HCT116 (cell line): ENCODE results near the gene EXOC4. TPM values are rescaled to one million over a fixed set of nuclear protein-coding genes. Genes with fewer than 3 reads are reported as not detected.

Source experiments
- ATAC-seq: fragments of 200-7000 bp; cut with Tn5 transposase; 2 replicates; pipeline ENCODE4 v1.9.1; 2020; ENCODE audit warnings: mild to moderate bottlenecking, moderate library complexity
- BruUV-seq: library from RNA; stranded (reverse); fragments of 400-500 nt; replicated peaks from 2 replicates; lab custom pipeline; 2021; lab: Mats Ljungman, UMichigan
- CTCF ChIA-PET: fragments of 300-600 bp; sonication (Branson Sonifier 250); formaldehyde crosslinking; loops from one replicate; lab custom pipeline; 2021; ENCODE audit warnings: antibody characterized with exemption; lab: Charles Lee
- POLR2A ChIA-PET: fragments of 300-600, 350-600 bp; sonication (Branson Sonifier 250); formaldehyde crosslinking; loops from one replicate; lab custom pipeline; 2021; ENCODE audit warnings: antibody characterized with exemption; lab: Charles Lee
- RAD21 ChIA-PET, 2 experiments: fragments of 300-600 bp; sonication (Branson Sonifier 250); formaldehyde crosslinking; loops; one replicate each; lab custom pipeline; 2023; ENCODE audit warnings: low total read pairs in 2 of 2; ENCODE audit not compliant: uncharacterized antibody in 2 of 2, unreplicated experiment in 2 of 2, low non-redundant PET in 1 of 2; lab: Charles Lee
- DNase-seq: peaks from one replicate; pipeline ENCODE4 v3.0.0-alpha.2; 2010; ENCODE audit warnings: low read depth, low spot score
- H2AFZ ChIP-seq: fragments of 200-600 bp; shearing (Covaris generic), sonication (generic); 2 replicates; pipeline ENCODE4 v1.6.1; 2017; ENCODE audit warnings: low read depth, mixed run types, mixed read lengths, antibody characterized with exemption, low read length; ENCODE audit not compliant: poor library complexity, severe bottlenecking
- H3K27ac ChIP-seq: 2 replicates; pipeline ENCODE4 v1.5.1; 2012; ENCODE audit warnings: low read depth, low read length
- H3K27me3 ChIP-seq: fragments of 200-600 bp; sonication (generic); 2 replicates; pipeline ENCODE4 v1.6.1; 2016; ENCODE audit warnings: mixed run types, low read length, mixed read lengths; ENCODE audit not compliant: insufficient read depth
- H3K36me3 ChIP-seq, 2 experiments: fragments of 200-500 bp in 1 of 2; fragments of 200-600 bp in 1 of 2; sonication (Bioruptor generic) in 1 of 2; sonication (generic) in 1 of 2; 2 replicates each; pipeline versions ENCODE4 v1.5.1 to v1.6.1; 2014 to 2016; ENCODE audit warnings: low read length in 2 of 2, inconsistent platforms in 1 of 2, mixed read lengths in 1 of 2, mixed run types in 1 of 2; ENCODE audit not compliant: insufficient read depth in 2 of 2, control insufficient read depth in 1 of 2
- H3K4me1 ChIP-seq, 2 experiments: fragments of 200-600 bp in 1 of 2; sonication (generic) in 1 of 2; 2 replicates each; pipeline versions ENCODE4 v1.5.1 to v1.6.1; 2012 to 2017; ENCODE audit warnings: low read length in 2 of 2, inconsistent platforms in 1 of 2, mild to moderate bottlenecking in 1 of 2, mixed read lengths in 1 of 2, mixed run types in 1 of 2, moderate library complexity in 1 of 2; ENCODE audit not compliant: insufficient read depth in 2 of 2, control insufficient read depth in 1 of 2
- H3K4me2 ChIP-seq: fragments of 200-600 bp; sonication (generic); 2 replicates; pipeline ENCODE4 v1.6.1; 2017; ENCODE audit warnings: mixed run types, low read length, mixed read lengths
- H3K4me3 ChIP-seq, 2 experiments: fragments of 200-600 bp in 1 of 2; sonication (generic) in 1 of 2; replicated peaks in 1 of 2; 2 replicates each; pipeline ENCODE4 v1.5.1; 2011 to 2016; ENCODE audit warnings: low read length in 2 of 2, control low read depth in 1 of 2, low read depth in 1 of 2, mild to moderate bottlenecking in 1 of 2, mixed read lengths in 1 of 2, mixed run types in 1 of 2
- H3K79me2 ChIP-seq: fragments of 200-600 bp; sonication (generic); 2 replicates; pipeline ENCODE4 v1.6.1; 2017; ENCODE audit warnings: mild to moderate bottlenecking, mixed run types, low read length, moderate library complexity, mixed read lengths; ENCODE audit not compliant: insufficient read depth
- H3K9ac ChIP-seq: fragments of 200-600 bp; sonication (generic); 2 replicates; pipeline ENCODE4 v1.6.1; 2016; ENCODE audit warnings: low read length, mixed read lengths
- H3K9me2 ChIP-seq: fragments of 200-600 bp; sonication (generic), shearing (Covaris generic); 2 replicates; pipeline ENCODE4 v1.6.1; 2017; ENCODE audit warnings: mixed run types, mild to moderate bottlenecking, moderate library complexity; ENCODE audit not compliant: insufficient read depth
- H3K9me3 ChIP-seq, 2 experiments: fragments of 200-500 bp in 1 of 2; fragments of 200-600 bp in 1 of 2; sonication (Bioruptor generic) in 1 of 2; sonication (generic) in 1 of 2; 2 replicates each; pipeline ENCODE4 v1.6.1; 2014 to 2017; ENCODE audit warnings: low read length in 2 of 2, mixed read lengths in 2 of 2, inconsistent platforms in 1 of 2, low read depth in 1 of 2, mild to moderate bottlenecking in 1 of 2, mixed run types in 1 of 2, moderate library complexity in 1 of 2; ENCODE audit not compliant: control insufficient read depth in 1 of 2, insufficient read depth in 1 of 2
- H4K20me1 ChIP-seq: fragments of 200-600 bp; sonication (generic), shearing (Covaris generic); 2 replicates; pipeline ENCODE4 v1.6.1; 2017; ENCODE audit warnings: mixed run types, mild to moderate bottlenecking, moderate library complexity; ENCODE audit not compliant: insufficient read depth
- ATF3 ChIP-seq: IDR thresholded peaks from 2 replicates; pipeline ENCODE4 v1.6.1; 2012
- CBX3 ChIP-seq: IDR thresholded peaks from 2 replicates; pipeline ENCODE4 v1.6.1; 2012; ENCODE audit warnings: low read depth
- CEBPB ChIP-seq: IDR thresholded peaks from 2 replicates; pipeline ENCODE4 v1.6.1; 2012; ENCODE audit warnings: low read depth
- CTCF ChIP-seq, 3 experiments: fragments of 200-600 bp in 1 of 3; sonication (generic) in 1 of 3; IDR thresholded peaks in 2 of 3; conservative IDR thresholded peaks in 1 of 3; 2 replicates each; pipeline ENCODE4 v1.5.1; 2012 to 2017; ENCODE audit warnings: low read depth in 2 of 3, low read length in 2 of 3, antibody characterized with exemption in 1 of 3, borderline replicate concordance in 1 of 3, control low read depth in 1 of 3, mild to moderate bottlenecking in 1 of 3, mixed read lengths in 1 of 3, mixed run types in 1 of 3, moderate library complexity in 1 of 3; ENCODE audit not compliant: insufficient read depth in 1 of 3
- EGR1 ChIP-seq: IDR thresholded peaks from 2 replicates; pipeline ENCODE4 v1.6.1; 2012; ENCODE audit warnings: low read depth
- ELF1 ChIP-seq: IDR thresholded peaks from 2 replicates; pipeline ENCODE4 v1.6.1; 2012; ENCODE audit warnings: low read depth, borderline replicate concordance
- JUND ChIP-seq: IDR thresholded peaks from 2 replicates; pipeline ENCODE4 v1.6.1; 2012
- MAX ChIP-seq: IDR thresholded peaks from 2 replicates; pipeline ENCODE4 v1.6.1; 2012
- POLR2A ChIP-seq: IDR thresholded peaks from 2 replicates; pipeline ENCODE4 v1.7.0; 2011; ENCODE audit warnings: borderline replicate concordance; ENCODE audit not compliant: insufficient read depth, insufficient read length; ENCODE audit errors: extremely low read depth
- POLR2AphosphoS5 ChIP-seq: IDR thresholded peaks from 2 replicates; pipeline ENCODE4 v1.6.1; 2011; ENCODE audit warnings: mild to moderate bottlenecking, low read depth, low read length, moderate library complexity
- RAD21 ChIP-seq: IDR thresholded peaks from 2 replicates; pipeline ENCODE4 v1.6.1; 2012; ENCODE audit warnings: low read depth, mild to moderate bottlenecking
- REST ChIP-seq: IDR thresholded peaks from 2 replicates; pipeline ENCODE4 v1.6.1; 2012; ENCODE audit warnings: low read depth
- SIN3A ChIP-seq: IDR thresholded peaks from 2 replicates; pipeline ENCODE4 v1.6.1; 2012; ENCODE audit warnings: low read depth
- SRF ChIP-seq: IDR thresholded peaks from 2 replicates; pipeline ENCODE4 v1.6.1; 2012; ENCODE audit warnings: low read depth
- TCF7L2 ChIP-seq: IDR thresholded peaks from 2 replicates; pipeline ENCODE4 v1.7.0; 2011; ENCODE audit warnings: borderline replicate concordance, inconsistent platforms; ENCODE audit not compliant: insufficient read depth, insufficient read length; ENCODE audit errors: extremely low read depth
- ZBTB33 ChIP-seq: IDR thresholded peaks from 2 replicates; pipeline ENCODE4 v1.6.1; 2011; ENCODE audit warnings: mild to moderate bottlenecking, low read length, moderate library complexity; ENCODE audit not compliant: insufficient replicate concordance; ENCODE audit errors: extremely low read depth
- ZFX ChIP-seq: fragments of 450-650 bp; IDR thresholded peaks from 2 replicates; pipeline ENCODE4 v1.6.1; 2017
- ZNF274 ChIP-seq: fragments of 200-500 bp; sonication (Bioruptor generic); IDR thresholded peaks from 2 replicates; pipeline ENCODE4 v1.6.1; 2014; ENCODE audit warnings: mild to moderate bottlenecking, low read depth, low read length, inconsistent platforms
- intact Hi-C: fragments of 100-400 bp; cut with micrococcal nuclease; formaldehyde crosslinking; loops from 2 replicates; pipeline ENCODE4 v1.10.0; 2022
- total RNA-seq: library from RNA; stranded (reverse); gene quantifications from one replicate; pipeline ENCODE4 v1.2.1, GENCODE V29; 2021; ENCODE audit not compliant: unreplicated experiment

Gene EXOC4
- total RNA-seq, 1 experiment from 2014 or later = 40.3 TPM

GRCh38 chr7:133773601-133774000, 520.7 kb downstream of the EXOC4 start:
- H3K9ac ChIP-seq = no peak overlapping the region
- no peaks in the 10 kb centered on the region for H3K9me3 ChIP-seq
- no peak overlapping the region for H3K4me3 ChIP-seq
- H4K20me1 ChIP-seq = no peaks in the 10 kb centered on the region
- RAD21 ChIA-PET = no interaction called here
- H3K4me1 ChIP-seq = 0 out of 4 replicates have a peak, but pooled peaks cover 0 to 6% of the 10 kb centered on the region in 2 experiments
- BruUV-seq = no TSS peak
- H3K9me2 ChIP-seq = no peaks in the 10 kb centered on the region
- no peak overlapping the region for H3K27ac ChIP-seq
- H3K27me3 ChIP-seq = no peaks in the 10 kb centered on the region
- no peak for DNase-seq
- TF ChIP-seq POLR2AphosphoS5 = no peak
- no peak for TF ChIP-seq MAX
- no peak for TF ChIP-seq REST
- no peak for TF ChIP-seq TCF7L2
- TF ChIP-seq ZBTB33 = no peak
- TF ChIP-seq CTCF (IDR thresholded peaks at IDR 0.05 in 2 of 3, conservative IDR thresholded peaks at IDR 0.05 in 1 of 3; ENCODE audit: borderline replicate concordance in 1 of 3, insufficient read depth in 1 of 3, low read depth in 2 of 3, low read length in 2 of 3) = no peak
- TF ChIP-seq EGR1 = no peak
- no peak for TF ChIP-seq ATF3
- no peak for TF ChIP-seq CEBPB
- TF ChIP-seq SRF = no peak
- TF ChIP-seq POLR2A = no peak
- no peak for TF ChIP-seq ZNF274
- no peak for TF ChIP-seq CBX3
- no peak for TF ChIP-seq ELF1
- no peak for TF ChIP-seq JUND
- no peak for TF ChIP-seq SIN3A
- no peak for TF ChIP-seq ZFX
- TF ChIP-seq RAD21 = no peak
- no peak overlapping the region for H3K4me2 ChIP-seq
- intact Hi-C loops = no loop called here
- H2AFZ ChIP-seq = no peak overlapping the region
- ATAC-seq = no peak
- CTCF ChIA-PET = no interaction called here
- POLR2A ChIA-PET = no interaction called here
- H3K36me3 ChIP-seq = no peaks in the 10 kb centered on the region
- H3K79me2 ChIP-seq = no peaks in the 10 kb centered on the region
